GM19035 (cell line): ENCODE results near the gene AJAP1.
"Not testable (repeated sequence)": the region's sequence is repeated elsewhere in the genome, so short reads cannot be mapped to it uniquely, and the experiment has no call there.

Experiments
- ATAC-seq: cut with Tn5 transposase; IDR thresholded peaks from one replicate; pipeline ENCODE4 v1.9.1; 2021; ENCODE audit not compliant: unreplicated experiment

The AJAP1 gene

DNA sequence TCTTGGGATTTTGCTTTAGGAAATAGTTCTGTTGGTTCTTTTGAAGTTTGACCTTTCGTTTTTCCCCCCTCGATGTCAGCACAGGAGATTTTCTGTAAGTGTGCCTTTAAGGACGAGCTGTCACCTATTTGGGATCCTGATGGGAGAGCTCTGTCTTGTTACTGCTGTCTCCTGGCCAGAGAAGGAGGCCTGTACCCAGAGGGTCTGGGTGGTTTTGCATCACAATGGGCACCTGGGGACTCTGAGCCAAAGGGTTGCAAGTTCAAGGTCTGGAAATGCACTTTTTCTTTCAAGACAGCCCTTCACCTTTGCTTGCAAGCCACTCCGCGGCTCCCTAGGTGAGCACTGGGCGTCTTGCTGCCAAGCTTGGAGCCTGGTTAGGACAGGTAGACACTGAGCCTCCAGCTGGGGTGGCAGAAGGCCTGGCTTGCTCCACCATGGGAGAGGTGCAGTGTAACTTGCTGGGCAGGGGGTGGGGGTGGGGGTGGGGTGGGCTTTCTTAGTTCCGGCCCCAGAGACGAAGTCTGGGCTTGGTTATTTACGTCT, 2.9 kb downstream of the AJAP1 start:
- no peak for ATAC-seq

GRCh38 chr1:4657960-4658541, 3.6 kb downstream of the AJAP1 start:
- no peak for ATAC-seq

GRCh38 chr1:4658643-4659628, 4.5 kb downstream of the AJAP1 start:
- no peak for ATAC-seq

DNA sequence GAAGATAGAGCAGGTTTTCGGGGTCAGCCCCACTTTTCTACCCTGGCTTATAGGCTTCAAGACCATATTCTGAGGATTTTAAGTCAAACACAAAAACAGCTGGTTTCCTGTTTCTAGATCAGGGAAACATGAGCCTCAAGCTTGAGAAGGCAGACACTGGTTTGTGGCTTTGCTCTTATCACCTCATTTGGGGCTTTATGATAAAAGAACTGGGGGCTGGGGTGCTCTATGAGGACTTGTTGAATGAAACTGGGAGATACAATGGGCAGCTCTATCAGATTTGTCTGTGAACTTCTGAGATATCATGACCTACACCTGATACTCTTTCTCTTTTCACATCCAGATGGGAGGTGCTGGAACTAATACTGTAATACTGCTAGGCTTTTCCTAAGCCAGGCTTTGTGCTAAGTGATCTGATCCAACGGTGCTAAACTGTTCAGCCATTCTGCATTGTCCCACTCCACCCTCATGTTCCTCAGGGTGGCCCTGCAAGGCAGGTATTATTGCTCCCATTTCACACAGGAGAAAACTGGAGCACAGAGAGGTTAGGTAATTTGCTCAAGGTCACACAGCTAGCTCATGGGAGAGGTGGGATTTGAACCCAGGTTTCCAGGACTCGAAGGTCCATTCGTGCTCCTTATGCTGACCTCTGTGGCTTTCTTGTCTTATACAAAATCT, 6.6 kb downstream of the AJAP1 start:
- no peak for ATAC-seq

DNA sequence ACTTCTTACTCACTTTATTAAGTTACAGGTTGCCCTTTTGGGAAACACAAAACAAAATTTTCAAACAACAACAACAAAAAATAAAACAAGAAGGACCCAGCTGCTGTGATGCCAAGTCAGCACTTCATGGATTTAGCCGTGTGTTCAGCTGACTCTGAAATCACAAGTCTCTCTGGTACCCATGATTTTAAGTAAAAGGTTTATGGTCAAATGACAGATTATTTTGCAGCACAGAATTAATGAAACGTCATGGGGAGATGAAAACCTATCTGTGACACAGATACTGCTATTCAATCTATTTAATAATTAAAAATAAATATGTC, 7.1 kb downstream of the AJAP1 start:
- ATAC-seq, result no peak

DNA sequence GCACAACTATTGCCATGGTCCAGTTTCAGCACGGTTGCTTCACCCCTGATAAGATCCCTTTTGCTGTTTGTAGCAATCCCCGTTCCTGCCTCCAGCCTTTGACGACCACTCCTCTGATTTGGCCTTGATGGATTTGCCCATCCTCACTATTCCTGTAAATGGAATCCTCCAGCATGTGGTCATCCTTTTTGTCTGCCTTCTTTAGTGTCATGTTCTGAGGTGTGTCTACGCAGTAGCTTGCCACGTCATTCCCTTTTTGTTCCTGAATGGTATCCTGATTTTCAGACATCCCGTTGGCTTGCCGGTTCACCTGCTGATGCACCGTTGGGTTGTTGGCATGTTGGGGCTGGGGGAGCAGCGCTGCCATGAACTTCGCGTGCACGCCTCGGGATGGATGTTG, 7.8 kb downstream of the AJAP1 start:
- no peak for ATAC-seq

DNA sequence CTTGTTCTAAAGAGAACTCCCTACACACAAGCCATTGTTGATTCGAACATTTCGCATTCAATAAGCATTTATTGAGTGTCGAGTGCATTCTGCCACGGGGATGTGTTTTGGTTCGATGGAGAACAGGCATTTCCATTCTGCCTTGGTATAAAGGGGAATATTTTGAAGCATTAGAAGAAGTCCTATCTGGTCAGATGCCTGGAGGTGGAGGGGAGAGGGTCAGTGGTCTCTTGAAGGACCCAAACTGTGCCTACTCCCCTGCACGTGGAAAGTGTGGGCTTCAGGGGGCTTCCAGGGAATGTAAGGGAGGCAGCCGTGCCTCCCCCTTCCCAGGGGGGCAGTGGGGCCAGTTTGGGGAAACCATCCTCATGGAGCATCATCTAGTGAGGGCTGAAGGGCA, 8.3 kb downstream of the AJAP1 start:
- ATAC-seq, result no peak

- no peak for ATAC-seq
Observed at GRCh38 chr1:4664095-4664494, 9.7 kb downstream of the AJAP1 start.

DNA sequence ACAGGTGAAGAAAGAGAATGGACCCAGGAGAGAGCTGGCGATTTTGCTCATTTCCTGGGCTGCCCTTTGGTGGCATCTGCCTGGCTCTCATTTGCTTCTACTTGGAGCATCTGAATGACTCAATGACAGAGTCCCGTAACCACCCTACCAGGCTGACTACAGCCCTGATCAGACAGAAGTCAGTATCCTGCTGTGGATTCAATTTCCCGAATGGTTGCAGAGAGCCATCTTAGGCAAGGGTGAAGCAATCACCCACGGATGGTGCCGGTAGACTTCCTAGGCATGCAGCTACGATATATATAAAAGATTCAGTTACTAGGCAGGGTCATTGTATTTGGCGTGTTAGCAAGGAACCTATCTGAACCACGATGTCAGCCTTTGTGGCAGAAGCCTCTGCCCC, 10.2 kb downstream of the AJAP1 start:
- ATAC-seq, result no peak

DNA sequence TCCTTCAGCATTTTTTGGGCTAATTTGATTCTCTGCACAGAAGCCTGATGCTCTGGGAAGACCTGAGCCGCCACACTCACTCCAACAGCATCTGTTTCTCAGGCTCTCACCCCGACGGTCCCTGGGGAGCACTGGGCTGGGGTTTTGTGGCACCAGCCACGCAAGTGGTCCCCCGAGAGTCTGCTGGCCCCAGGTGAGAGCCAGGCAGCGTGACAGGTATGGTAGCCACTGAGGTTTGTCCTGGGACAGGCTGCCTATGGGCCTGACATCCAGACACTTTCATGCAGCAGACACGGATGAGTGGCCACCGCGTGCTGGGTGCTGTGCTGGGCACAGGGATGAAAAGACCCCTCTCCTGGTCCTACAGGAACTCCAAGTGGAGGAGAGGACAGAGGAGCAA, 11.0 kb downstream of the AJAP1 start:
- no peak for ATAC-seq

DNA sequence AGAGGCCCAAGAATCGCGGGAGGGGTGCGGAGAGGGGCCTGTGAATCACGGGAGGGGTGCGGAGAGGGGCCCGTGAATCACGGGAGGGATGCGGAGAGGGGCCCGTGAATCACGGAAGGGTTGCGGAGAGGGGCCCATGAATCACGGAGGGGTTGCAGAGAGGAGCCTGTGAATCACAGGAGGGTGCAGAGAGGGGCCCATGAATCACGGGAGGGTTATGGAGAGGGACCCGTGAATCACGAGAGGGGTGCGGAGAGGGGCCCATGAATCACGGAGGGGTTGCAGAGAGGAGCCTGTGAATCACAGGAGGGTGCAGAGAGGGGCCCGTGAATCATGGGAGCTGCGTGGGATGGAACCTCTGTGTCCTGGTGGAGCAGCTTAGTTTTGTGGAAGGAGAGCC, 12.3 kb downstream of the AJAP1 start:
- ATAC-seq, result not testable (repeated sequence)

DNA sequence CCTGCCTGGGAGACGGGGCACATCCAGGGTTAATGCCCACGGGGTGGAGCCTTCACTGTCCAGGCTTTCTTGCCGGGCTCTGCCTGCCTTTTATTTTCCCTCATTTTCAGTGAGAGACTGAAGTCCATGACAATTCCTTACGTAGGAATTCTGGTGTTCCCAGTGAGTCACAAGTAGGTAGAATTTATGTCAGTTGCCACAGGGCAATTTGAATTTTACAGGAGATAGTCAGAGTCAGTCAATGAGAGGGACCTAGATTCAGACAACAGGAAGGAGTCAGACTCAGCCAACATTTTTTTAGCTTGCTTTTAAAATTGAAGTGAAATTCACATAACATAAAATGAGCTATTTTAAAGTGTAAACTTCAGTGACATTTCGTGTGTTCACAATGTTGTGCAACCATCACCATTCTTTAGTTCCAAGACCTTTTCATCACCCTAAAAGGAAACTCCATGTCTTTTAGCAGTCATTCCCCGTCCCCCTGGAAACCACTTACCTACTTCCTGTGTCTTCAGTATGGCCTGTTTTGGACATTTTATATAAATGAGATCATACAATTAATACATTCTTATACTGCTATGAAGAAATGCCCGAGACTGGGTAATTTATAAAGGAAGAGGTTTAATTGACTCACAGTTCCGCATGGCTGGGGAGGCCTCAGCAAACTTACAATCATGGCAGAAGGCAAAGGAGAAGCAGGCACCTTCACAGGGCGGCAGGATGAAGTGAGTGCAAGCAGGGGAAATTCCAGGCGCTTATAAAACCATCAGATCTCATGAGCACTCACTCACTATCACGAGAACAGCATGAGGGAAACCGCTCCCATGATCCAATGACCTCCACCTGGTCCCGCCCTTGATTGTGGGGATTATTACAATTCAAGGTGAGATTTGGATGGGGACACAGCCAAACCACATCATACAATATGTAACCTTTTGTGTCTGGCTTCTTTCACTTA, 14.6 kb downstream of the AJAP1 start:
- ATAC-seq, result no peak

DNA sequence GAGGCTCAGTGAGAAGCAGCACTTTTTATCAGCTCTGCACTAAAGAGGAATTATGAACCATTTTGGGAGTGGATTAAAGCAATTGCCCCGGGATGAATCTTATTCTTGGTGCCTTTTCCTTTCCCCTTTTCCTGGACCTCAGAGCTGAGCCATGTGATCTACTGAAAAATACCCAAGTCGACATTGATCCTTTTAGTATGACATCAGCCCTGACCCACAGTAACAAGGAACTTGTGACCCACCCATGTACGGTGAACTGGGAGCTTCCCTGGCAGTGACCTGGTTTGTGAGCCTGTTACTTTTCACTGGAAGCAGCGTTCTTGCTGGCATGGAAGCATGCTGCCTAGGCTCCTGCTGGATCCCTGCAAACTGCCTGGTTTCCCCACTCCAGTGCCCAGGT, 15.9 kb downstream of the AJAP1 start:
- no peak for ATAC-seq

- no peak for ATAC-seq
Observed at GRCh38 chr1:4671828-4672227, 17.4 kb downstream of the AJAP1 start.

- no peak for ATAC-seq
Observed at GRCh38 chr1:4673494-4673893, 19.1 kb downstream of the AJAP1 start.

DNA sequence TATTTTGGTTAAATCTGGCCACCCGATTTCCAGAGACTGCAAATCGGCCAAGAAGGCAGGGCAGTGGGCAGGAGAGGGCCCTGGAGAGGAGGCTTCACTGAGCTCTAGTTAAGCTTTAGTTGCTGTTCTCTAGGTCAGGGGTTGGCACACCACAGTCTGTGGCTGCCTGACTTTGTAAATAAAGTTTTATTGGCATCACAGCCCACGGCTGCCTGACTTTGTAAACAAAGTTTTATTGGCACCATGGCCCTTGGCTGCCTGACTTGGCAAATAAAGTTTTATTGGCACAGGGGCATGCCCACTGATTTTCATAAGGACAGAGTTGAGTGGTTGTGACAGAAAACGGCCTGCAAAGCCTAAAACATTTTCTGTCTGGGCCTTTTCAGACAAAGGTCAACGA, 19.7 kb downstream of the AJAP1 start:
- no peak for ATAC-seq

GRCh38 chr1:4674676-4675075, 20.3 kb downstream of the AJAP1 start:
- no peak for ATAC-seq

DNA sequence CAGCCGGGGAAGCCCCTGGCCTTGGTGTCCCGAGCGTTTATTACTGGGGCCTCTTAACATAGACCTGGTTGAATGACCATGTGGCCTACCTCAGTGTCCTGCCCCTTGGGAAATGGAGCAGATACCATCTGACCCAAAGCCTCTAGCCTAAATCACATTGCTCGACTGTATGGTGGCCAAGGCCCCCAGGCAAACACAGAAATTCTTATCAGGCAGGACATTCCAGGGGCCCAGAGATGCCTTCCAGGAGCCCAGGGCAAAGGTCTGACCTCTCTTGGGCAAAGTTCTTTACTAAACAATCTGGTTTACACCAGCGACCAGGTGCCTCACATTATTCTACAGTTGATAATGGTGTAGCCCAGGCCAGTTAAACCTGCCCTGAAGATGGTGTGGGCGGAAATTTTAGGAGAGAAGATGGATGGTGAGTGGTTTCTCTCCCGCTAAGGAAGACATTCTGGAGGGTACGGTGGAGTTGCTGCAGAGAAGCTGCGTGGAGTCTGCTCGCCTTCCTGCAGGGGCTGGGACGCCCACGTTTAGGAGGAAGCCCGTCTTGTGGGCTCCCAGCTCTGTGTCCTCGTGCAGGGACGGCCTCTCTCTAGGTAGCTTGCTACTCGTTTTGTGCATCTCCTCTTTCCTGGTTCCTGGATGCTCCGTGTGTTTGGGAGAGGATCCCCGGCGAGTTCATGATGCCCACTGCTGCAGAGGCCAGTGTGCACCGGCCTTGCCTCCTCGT, 21.2 kb downstream of the AJAP1 start:
- no peak for ATAC-seq

DNA sequence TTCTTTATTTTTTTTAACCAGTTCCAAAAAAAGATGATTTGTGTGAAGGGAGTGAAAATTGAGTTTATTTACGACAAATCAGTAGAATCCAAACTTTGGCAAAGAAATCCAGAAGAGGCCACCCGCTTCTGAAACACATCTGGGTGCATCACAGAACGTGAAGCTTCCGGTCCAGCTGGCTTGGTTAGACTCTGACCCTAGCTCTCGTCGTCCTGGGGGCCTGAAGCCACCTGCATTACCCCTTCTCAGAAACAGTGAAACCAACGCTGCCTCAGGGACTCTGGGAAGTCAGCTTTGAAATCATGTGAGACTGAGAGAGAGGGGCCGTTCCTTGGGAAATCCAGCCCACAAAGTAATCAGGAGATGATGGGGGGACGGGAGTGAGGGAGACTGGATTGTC, 21.8 kb downstream of the AJAP1 start:
- ATAC-seq, result no peak

DNA sequence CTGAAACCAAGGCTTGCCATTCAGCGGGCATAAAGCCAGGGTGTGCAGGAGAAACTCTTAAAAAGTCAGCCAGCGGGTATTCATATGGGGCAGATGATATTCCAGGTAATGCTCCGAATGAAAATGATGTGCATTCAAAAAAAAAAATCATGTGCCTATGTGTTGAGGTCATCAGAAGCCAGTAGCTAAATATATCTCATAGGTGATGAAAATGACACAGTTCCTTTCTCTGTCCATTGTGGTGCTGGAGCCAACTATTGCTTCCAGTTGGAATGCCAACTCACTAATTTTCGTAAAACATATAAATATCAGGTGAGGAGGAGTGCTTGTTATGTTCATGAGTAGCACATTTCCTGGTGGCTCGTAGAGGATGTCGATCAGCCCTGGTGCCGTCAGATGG, 23.2 kb downstream of the AJAP1 start:
- no peak for ATAC-seq
